CD4-positive, alpha-beta T cell treated with Interleukin-10 for 1 hour (primary cell): ENCODE results near the gene SYNPO.

Source experiments
- DNase-seq: peaks from one replicate; pipeline ENCODE4 v3.0.0-alpha.2; 2020

The SYNPO gene

GRCh38 chr5:150625831-150626746, 14.4 kb upstream of the SYNPO start:
- DNase-seq, result no peak

GRCh38 chr5:150626853-150627276, 13.6 kb upstream of the SYNPO start:
- no peak for DNase-seq

GRCh38 chr5:150627731-150628545, 12.5 kb upstream of the SYNPO start:
- no peak for DNase-seq

GRCh38 chr5:150628936-150629485, 11.4 kb upstream of the SYNPO start:
- no peak for DNase-seq

DNA sequence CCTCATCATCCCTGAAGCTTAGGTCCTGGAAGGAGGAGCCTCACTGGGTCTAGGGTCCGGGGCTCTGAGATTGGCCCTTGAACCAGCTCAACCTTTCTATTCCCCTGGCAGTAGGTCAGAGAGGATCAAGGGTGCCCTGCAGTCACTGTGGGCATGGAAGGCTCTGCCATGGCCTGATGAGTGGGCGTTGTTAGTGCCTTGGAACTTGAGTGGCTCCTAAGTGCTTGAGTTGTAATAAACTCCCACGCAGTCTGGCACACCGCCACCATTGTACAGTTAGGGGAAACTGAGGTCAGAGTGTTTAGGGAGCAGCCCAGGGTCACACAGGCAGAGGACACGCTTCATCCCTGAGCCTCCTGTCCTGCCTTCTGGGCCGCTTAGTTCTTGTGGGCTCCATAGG, 10.4 kb upstream of the SYNPO start:
- DNase-seq, result no peak

GRCh38 chr5:150630461-150631325, 9.8 kb upstream of the SYNPO start:
- DNase-seq, result no peak

- no peak for DNase-seq
These were observed 9.1 kb upstream of the SYNPO start for GRCh38 chr5:150631326-150631701.

DNA sequence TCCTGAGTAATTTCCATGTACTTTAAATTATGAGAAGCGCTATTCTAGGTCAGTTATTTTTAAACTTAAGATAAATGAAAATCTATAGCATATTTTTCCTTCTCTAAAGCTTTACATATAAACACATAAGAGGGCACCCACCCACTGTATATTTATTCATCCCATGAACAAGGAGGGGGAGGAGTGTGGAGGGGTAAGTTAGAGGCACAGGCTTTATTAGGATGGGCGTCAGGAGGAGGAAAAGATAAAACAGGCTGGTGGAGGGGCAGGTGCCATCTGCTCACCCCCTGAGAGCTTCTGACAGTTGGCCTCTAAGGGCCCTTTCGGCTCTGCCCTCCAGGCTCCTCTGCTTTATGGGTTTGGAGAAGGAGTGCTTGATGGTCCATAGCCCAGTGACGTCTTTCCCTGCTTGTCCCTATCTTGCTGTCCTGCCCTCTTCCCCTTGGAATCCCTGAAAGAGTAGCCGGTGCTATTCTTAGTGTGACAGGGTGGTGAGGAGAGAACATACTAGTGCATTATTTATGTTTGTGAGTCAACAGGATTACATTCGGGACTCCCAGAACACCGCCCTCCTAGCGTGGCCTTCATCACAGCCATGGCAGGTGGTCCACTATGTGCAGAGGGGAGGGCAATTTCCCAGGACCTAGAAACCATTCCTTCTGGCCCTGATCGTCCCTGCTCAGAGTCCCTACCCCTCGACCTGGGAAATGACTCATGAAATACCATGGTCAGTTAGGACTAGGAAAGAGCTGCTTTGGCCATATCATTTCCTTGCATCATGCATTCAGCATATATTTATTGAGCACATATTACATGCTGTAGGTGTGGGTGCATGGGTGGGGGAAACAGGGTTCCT, 7.9 kb upstream of the SYNPO start:
- DNase-seq, result no peak

DNA sequence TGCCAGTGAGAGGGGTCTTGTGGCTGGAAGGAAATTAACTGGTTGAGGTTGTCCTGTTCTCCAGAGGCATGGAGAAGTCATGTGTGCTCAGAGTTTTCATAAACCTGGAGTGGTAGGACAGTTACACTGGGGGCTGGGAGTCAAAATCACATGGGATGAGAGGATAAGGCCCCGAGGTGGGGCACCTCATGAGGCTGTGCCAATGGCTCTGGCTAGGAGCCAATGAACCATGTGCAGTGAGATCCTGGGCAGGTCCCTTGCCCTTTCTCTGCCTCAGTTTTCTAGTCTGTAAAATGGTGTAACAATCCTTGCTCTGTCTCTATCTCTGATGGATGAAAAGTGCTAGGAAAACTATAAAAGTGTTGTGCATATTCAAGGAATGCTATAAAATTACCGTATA, 7.0 kb upstream of the SYNPO start:
- no peak for DNase-seq

DNA sequence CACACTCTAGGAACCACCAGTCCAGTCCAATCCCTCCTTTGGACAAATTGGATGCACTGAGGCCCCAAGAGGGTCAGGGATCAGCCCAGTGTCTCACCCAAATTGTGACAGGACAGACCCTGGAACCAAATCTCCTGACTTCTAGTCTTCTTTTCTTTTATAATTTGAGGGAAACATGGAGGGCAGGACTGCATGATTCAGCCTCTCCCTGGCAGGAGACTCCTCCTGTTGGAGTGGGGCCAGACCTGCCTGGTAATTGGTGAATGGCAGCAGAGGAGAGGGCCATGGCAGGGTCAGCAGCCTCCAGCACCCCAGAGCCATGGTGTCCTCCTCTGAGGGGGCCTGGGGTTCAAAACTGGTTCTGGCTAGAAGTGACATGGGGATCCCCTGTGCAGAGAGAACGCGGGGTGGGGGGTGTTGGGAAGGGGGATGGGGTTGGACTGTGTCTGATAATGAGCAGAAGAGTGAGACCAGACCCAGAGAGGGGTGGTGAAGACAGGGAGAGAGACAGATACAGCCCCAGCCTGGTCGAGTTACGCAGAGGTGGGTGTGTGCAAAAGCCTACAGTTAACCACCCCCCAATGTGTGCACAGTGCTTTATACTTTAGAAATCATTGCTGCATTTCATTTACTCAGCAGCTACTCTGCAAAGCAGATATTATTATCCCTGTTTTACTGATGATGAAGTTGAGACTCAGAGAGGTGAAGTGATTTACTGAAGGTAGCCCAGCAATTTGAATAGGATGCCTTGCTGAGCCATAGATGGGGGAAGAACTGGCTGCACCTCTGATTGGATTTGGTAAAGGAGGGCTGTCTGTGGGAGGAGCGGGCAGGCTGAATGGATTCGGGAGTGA, 3.8 kb upstream of the SYNPO start:
- no peak for DNase-seq

DNA sequence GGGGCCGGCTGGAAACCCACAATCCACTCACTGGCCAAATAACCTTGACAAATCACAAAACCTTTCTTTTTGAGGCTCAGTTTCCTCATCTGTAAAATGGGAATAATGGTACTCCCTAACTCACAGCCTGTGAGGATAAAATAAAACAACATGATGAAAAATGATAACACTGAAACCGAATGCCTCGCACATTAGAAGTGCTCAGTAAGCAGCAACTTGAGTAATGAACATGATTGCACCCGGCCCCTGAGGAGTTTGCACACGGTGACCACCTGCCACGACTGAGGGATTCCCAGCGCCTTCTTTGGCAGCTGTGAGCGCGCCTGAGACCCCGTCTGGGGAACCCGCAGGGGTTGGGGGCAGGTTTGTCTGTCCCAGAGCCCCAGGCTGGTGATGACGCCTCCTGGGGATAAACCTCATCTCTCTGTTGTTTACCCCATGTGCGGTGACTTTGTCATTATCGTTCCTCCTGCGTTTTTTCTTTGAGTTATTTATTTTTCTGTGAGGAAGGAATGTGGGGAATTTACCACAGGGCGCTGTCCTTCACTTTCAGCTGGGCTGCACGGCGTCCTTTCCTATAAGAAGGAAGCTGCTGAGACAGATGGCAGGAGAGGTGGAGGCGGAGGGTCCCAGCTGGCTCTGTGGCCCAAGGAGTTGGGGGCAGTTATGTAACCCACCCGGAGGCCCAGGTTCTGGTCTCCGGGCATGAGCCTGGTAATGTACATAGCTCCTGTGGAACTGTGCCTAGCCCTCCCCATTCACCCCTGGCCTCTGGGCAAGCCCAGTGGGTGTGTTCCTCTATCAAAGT, 3.0 kb upstream of the SYNPO start:
- DNase-seq, result no peak

DNA sequence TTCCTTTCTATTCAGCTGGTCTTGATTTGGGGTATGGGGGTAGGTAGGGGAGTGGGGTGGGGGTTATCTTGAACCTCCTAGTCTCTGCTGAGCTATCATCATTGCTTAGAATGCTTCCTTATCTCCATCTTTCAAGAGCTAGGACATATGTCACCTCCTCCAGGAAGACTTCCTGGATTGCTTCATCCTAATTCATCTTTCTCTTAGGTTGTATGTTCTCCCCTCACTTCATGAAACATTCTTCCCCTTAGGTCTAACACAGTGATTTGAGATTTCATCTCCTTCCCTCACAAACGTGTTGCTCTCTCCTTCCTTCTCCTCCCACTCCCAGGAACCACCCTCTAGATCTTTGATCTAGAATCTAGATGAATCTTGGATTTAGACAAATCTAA, 2.4 kb upstream of the SYNPO start:
- no peak for DNase-seq

DNA sequence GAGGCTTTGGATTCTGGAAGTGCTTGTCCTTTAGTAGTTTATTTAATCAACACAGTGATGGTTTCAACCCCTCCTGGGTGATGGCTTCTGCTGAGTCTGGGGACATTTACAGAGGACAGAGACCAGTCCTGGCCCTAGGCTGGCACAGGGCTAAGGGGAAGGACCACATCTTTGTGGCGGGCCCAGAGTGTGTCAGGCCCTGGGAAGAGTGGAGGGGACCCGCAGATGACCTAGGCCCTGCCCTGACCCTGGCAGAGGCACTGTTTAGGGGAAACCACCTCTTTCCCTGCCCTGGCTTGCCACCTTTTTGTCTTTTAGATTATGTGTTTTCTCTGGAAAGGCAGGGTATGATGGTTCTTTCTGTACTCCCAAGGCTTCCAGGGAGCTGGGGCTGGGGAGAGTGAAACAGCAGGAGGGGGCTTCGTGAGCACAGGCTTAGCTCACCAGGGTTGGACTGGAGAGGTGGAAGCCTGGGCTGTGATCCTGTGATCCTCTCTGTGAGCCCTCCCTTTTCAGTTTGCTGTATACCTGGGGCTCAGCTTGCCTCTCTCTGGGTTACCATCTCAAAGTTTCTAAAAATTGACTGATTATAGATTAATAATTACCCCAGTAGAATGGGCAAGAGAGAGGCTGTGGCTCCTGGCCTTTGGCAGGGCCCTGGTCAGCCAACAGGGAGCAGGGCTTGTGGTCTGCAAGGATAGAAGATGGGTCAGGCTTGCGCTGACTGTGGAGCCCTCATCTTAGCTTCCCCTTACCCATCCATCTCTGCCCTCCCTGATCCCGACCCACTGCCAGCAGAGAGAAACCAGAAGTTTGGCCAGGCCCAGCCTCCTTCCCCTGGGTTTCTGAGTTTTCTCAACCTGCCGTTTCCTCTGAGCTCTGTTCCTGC, 1.7 kb upstream of the SYNPO start:
- no peak for DNase-seq

- DNase-seq, result no peak
These were observed 1.1 kb upstream of the SYNPO start for GRCh38 chr5:150639377-150639692.

- DNase-seq, result no peak
These were observed 709 bp upstream of the SYNPO start for GRCh38 chr5:150639751-150640150.

DNA sequence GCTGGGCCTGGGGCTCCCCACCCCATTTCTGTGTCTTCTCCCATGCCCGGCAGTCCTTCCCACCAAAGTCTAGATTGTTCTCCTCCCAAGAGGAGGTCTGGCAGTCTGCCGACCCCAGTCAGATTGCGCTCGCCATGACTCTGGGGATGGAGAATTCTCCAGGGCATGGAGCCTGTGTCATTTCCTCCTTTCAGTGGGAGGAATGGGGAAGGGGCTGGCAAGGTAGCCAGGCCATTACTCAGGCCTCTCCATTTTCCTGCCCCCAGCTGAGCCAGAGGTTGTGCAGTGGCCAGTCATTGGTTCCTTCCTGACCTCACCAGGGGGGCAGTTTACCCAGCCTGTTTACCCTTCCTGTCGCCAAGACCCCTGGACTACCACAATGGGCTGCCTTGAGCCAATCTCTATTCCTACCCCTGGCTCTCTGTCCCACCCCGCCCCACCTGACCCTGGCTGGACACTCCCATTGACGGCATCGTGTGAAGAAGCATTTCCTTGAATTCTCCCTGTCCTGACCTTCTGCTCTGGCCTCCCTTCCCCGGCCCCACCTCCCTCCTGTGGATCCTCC, 628 bp downstream of the SYNPO start:
- DNase-seq, result no peak

GRCh38 chr5:150641824-150642566, 1.5 kb downstream of the SYNPO start:
- no peak for DNase-seq

DNA sequence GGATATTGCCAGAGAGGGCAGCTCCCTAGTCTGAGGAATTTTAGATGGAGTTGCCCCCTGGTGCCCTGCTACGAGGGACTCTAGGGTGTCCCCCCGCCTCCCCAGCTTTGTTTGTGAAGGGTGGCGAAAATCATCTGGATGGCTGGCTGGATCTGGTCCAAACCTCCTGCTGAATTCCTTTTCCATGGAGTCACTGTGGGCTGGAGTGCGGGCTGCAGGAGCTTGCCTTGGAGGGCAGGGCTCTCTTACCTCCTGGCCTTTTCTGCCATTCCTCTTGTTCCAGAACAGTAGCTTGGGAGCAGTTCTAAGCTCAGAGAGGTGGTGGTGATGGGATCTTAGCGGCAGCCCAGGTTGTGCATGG, 2.1 kb downstream of the SYNPO start:
- no peak for DNase-seq
